ENCODE measurements around the gene PPP1R3E. TPM values are rescaled to one million over a fixed set of nuclear protein-coding genes. Genes with fewer than 3 reads are reported as not detected.

Gene PPP1R3E
- total and polyA plus RNA-seq, 2 of the 13 experiments (the other 11 are each of a cell fraction or from before 2014, with no cell fraction given), result 16.5 to 26.5 TPM

GRCh38 chr14:23307687-23308644 lies 5.3 kb upstream of the PPP1R3E start (continued):
- TF ChIP-seq ZNF280D (CRISPR knock-in tag; IDR thresholded peaks at IDR 0.05), result no peak
- TF ChIP-seq ATF7-NPFF (CRISPR knock-in tag; IDR thresholded peaks at IDR 0.05; ENCODE audit: low read depth), result peak; percentile 27; the same call in 1 of the 2 replicates
- peak; percentile 11 for TF ChIP-seq PRPF4 (IDR thresholded peaks at IDR 0.05; ENCODE audit: low read depth, low read length, poor library complexity, severe bottlenecking)
- no peak for TF ChIP-seq GATAD1 (CRISPR knock-in tag; IDR thresholded peaks at IDR 0.05)
- TF ChIP-seq ZZZ3 (CRISPR knock-in tag; IDR thresholded peaks at IDR 0.05; ENCODE audit: borderline replicate concordance), result 0 out of 2 replicates have a peak, but pooled peaks have one; percentile 22
- no peak for TF ChIP-seq ZBTB8A (CRISPR knock-in tag; IDR thresholded peaks at IDR 0.05; ENCODE audit: borderline replicate concordance, low read depth)
- TF ChIP-seq MAX (IDR thresholded peaks at IDR 0.05), result no peak
- no peak for TF ChIP-seq ZNF644 (CRISPR knock-in tag; IDR thresholded peaks at IDR 0.05; ENCODE audit: low read depth)
- no peak for TF ChIP-seq U2AF2 (IDR thresholded peaks at IDR 0.05; ENCODE audit: low read depth, low read length)
- no peak for TF ChIP-seq ZNF407 (CRISPR knock-in tag; IDR thresholded peaks at IDR 0.05; ENCODE audit: not compliant biosample characterization)
- peak; percentile 39; the same call in 1 of the 2 replicates for TF ChIP-seq KDM3A (CRISPR knock-in tag; IDR thresholded peaks at IDR 0.05; ENCODE audit: low read depth)
- TF ChIP-seq POLR2G (IDR thresholded peaks at IDR 0.05; ENCODE audit: low read depth, low read length), result no peak
- peak; percentile 44; the same call in 1 of the 2 replicates for TF ChIP-seq ARNT2 (CRISPR knock-in tag; IDR thresholded peaks at IDR 0.05; ENCODE audit: low read depth)
- no peak for TF ChIP-seq LBX2 (CRISPR knock-in tag; IDR thresholded peaks at IDR 0.05; ENCODE audit: borderline replicate concordance)
- TF ChIP-seq EHMT2 (IDR thresholded peaks at IDR 0.05; ENCODE audit: borderline replicate concordance, low read depth, low read length), result peak; percentile 41; the same call in 1 of the 2 replicates
- TF ChIP-seq ZSCAN22 (CRISPR knock-in tag; IDR thresholded peaks at IDR 0.05), result no peak
